Nucleus accumbens (tissue), 56 donors: ENCODE results near the gene IGFBP1.

ENCODE experiments used
- DNase-seq, 56 donors: peaks; one replicate each; lab custom pipeline; 2025; lab: John Stamatoyannopoulos, UW

The IGFBP1 gene

DNA sequence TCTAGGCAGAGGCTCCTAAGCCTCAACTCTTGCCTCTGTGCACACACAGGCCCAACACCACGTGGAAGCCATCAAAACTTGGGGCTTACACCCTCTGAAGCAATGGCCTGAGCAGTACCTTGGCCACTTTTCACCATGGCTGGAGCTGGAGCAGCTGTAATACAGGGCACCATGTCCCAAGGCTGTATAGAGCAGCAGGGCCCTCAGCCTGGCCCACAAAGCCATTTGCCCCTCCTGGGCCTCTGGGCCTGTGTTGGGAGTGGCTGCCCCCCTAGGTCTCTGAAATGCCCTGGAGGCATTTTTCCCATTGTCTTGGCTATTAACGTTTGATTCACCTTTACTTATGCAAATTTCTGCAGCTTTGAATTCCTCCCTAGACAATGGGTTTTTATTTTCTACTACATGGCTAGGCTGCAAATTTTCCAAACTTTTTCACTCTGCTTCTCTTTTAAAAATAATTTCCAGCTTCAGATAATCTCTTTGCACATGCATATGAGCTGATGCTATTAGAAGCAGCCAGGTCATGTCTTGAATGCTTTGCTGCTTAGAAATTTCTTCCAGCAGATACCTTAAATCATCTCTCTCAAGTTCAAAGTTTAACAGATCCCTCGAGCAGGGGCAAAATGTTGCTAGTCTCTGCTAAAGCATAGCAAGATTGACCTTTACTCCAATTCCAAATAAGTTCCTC is 9.7 kb upstream of the IGFBP1 start:
- DNase-seq, result no peak

DNA sequence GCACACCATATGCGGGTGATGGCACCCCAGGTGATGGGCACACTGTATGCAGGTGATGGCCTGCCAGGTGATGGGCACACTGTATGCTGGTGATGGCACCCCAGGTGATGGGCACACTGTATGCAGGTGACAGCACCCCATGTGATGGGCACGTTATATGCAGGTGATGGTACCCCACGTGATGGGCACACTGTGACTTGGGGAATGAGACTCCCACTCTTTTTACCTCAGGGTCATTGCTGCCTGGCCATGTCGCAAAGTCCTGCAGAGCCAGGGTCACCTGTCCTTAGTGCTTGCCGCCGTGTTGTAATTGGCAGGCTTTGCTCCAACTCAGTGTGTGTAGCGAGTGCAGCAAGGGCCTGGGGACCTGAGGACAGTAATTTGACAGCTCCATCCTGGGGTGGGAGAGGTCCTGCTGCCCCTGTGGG is 7.8 kb upstream of the IGFBP1 start:
- no peak for DNase-seq

DNA sequence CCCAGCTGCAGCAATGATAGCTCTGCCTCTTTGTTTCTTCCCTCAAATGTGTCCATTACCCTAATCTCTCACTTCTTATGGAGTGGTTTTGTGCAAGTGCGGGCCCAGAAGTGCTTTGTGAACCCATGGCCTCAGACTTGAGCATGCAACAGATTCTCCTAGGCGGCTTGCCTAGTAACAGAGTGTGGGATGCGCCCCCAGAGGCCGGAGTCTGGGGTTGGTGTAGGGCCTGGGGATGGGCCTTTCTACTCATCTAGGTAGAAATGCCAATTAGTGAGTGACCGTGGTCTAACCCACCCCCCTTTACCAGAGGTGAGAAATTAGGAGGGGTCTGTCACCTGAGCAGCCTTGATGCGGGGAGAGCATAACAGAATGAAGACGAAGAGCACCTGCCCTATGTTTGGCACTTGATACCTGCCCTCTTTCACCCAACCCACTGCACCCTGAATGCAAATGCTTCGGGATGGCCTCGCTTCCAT is 7.0 kb upstream of the IGFBP1 start:
- no peak for DNase-seq

DNA sequence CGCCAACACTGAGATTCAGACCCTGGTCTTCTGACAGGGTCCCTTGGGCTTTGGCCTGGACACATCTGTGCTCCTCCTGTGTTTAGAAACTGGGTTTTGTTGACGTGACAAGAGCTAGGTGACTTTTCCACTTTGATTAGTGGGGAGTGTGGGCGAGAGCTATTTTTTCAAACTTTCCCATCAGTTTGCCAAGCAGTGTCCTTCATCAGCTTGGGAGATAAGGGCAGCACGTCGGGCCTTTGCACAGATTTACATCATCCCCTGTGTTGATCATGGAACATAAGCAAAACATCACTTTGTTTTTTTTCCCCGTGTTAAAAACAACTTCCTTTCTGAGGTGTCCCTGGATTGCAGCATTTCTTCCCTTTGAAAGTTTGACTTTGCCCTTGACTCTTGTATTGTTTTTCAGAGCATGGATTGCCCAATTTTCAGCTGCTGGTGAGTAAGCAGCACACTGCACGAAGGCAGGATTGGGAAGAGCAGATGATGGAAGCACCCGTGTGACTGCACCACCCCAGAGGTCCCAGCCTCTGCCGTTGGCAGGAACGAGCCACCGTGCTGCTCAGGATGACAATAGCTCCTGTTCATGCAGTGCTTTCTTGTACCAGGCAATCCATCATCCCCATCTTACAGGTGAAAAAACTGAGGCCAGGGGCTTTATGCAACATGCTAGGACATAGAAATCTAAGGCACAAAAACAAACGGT is 6.4 kb upstream of the IGFBP1 start:
- DNase-seq, result no peak

DNA sequence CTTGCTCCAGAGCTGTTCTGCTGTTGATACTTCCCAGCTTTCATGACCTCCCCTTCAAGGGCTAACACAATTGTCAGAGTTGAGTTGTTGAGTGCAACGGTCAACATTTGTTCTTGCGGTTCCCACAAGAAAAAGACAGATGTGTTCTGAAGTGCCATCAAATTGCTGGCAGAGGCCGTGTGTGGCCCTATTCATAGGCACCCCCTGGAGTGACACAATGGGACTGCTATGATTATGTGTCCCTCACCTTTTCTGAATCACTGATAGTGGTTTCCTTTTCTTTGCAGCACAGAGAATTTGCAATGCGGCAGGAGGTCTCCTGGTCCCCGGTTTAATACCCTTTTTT is 5.8 kb upstream of the IGFBP1 start:
- no peak for DNase-seq

DNA sequence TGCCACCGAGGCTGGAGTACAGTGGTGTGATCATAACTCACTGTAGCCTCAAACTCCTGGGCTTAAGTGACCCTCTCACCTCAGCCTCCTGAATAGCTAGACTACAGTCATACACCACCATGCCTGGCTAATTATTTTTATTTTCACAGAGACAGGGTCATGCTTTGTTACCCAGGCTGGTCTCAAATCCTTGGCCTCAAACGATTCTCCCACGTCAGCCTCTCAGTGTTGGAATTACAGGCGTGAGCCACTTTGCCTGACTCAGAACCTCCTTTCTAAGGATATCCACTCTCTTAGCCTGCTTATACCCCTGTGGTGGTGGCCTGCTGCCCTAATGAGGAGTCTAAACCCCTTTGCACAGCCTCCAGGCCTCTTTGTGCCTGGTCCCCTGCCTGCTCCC is 4.2 kb upstream of the IGFBP1 start:
- no peak for DNase-seq

DNA sequence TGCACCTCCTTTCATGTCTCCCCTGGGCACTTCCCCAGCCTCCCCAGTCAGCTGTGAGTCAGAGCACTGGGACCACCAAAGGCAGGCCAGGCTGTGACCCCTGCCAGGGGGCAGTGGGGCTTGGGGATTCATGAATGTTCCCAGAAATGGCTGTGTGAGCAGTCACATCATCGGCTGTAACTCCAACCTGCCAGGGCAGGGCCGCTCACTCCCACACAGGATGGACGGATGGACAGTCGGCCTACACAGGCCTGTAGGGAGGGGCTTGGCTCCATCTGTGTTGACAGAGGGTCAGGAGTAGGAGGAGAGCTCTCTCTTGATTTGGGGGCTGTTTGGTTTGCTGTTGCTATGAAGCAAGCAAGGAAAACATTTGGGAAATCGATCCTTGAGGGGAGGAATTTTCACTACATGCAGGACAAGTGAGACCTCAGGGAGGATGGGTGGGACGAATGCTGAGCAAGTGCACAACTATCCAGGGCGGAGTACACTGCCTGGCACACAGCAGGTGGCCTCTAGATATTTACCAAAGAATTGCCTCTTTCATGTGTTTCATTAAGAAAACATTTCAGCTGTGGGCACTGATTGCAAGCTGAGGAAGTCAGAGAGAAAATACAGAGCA is 2.9 kb upstream of the IGFBP1 start:
- DNase-seq, result no peak

DNA sequence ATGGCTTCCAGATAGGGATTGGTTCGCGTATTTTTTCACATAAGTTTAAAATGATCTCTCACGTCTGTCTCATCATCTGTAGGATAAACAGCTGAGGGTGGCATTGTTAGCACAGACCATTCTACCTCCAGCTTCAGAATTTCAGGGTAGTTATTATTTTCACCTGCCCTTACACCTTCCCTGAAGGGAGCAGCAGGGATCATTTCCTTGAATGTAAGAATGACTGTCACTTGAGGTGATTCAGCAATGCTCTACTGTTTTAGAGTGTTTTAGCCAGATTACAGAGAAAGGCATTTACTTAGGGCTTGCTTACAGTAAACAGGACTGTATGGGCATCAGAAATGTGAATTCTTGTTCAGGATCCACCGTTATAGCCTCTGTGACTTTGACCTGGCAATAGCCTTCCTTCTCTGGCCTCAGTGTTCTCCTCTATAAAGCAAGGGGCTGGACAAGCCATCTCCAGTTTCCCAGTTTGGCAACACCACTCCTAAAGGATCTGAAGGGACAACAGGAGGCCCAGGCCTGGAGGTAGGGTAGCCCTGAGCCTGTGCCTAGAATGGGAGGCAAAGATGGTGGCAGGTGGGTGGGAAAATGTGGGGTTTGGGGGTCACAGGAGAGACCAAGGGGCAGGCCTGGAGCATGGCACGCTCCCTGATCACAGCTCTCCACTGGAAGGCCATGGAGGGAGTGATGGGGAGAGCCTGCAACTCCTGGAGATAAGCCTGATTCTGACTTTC is 1.2 kb upstream of the IGFBP1 start:
- DNase-seq, result no peak

DNA sequence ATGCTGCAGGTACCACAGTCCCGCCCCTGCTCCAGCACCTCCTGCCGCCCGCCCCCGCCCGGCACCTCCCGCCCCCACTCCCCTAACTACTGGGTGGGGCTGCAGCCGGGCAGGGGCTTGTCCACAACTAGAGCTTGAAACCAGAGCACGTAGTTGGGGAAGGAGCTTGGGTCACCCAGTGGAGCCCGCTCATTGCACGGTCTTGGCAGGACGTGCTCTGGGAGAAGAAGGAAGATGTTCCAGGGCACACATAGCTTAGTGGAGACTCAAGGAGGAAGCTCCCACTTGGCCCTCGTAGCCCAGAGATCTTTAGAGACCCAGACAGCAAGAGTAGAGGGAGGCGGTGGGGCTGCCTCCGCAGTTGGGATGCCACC is 692 bp downstream of the IGFBP1 start:
- DNase-seq, result peak in 2 of 56 donors; percentile 15 to 31

DNA sequence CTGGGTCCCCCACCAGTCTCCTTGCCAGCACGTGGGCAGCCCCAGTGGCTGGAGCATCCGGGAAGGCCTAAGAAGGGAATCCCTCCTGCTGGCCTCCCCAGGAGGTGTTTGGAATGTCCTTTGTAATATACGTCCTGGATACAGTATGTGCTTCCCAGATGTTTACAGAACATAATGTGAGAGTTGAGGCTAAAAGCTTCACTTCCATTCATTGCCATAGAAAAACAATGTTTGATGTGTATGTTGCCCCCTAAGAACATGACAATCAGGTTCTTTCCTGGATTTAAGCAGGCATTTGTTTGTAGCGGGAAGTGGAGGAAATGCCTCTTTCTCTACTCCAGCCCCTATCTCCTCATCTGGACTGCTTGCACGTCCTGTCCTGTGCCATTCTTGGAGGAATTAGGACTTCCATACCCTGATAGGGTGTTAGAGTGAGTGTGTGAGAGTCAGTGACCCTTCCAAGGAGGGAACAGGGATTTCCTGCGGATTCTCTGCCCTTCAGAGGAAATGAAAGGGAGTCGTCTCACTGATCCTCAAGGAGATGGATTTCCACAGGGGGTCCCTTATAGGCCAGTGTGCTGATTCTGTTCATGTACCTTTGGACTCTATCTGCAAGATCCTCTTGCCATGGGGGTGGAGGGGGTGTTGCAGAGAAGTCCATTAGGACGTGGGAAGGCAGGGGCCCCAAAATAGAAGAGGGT is 1.2 kb downstream of the IGFBP1 start:
- DNase-seq, result no peak

DNA sequence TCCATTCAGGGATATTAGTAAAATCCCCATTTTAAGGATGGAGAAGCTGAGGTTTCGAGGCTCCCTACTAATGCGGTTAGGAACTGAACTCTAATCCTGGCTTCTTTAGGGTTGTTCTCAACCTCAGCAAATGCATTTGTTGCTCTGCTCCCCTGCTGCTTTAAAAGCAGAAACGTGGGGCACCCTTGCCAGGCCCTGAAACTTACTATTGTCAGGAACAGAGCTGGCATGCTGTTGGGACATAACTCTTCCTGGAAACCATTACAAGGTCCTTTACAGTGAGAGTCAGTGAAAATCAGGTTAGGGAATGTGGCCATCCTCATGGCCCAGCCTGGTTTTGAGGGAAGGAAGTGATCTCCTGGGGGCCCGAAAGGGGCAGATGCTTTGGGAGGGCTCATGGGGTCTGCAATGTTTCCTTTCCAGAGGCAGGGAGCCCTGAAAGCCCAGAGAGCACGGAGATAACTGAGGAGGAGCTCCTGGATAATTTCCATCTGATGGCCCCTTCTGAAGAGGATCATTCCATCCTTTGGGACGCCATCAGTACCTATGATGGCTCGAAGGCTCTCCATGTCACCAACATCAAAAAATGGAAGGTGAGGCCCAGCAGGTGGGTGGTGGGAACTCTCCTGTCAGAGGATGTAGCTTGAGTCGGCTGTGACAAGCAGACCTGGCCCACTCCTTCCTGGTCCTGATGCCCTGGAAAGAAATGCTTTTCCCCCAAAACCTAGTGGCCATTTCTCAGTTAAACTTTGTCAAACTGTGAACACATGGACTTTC is 2.0 kb downstream of the IGFBP1 start:
- DNase-seq, result no peak

DNA sequence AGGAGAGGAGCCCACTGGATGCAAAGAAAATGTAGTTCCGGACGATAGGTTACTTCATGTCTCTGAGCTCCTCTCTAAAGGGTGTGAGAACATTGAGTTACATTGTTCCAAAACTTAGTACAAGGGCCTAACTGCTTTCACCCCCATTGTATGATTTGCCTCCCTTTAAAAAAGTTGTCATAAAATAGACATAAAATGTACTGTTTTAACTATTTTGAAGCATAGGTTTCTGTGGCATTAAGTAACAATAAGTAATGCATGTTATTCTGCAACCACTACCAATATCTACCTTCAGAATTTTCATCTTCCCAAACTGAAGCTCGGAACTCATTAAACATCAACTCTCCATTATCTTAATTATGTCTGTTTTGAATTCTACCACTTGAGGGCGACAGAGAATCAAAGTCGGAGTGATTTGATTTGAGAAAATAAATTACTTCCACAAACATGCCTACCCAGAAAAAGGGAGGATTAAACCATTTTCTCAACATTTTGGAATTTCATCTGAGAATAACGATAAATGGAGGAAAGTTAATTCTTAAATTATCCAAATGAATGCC is 2.7 kb downstream of the IGFBP1 start:
- DNase-seq, result no peak

DNA sequence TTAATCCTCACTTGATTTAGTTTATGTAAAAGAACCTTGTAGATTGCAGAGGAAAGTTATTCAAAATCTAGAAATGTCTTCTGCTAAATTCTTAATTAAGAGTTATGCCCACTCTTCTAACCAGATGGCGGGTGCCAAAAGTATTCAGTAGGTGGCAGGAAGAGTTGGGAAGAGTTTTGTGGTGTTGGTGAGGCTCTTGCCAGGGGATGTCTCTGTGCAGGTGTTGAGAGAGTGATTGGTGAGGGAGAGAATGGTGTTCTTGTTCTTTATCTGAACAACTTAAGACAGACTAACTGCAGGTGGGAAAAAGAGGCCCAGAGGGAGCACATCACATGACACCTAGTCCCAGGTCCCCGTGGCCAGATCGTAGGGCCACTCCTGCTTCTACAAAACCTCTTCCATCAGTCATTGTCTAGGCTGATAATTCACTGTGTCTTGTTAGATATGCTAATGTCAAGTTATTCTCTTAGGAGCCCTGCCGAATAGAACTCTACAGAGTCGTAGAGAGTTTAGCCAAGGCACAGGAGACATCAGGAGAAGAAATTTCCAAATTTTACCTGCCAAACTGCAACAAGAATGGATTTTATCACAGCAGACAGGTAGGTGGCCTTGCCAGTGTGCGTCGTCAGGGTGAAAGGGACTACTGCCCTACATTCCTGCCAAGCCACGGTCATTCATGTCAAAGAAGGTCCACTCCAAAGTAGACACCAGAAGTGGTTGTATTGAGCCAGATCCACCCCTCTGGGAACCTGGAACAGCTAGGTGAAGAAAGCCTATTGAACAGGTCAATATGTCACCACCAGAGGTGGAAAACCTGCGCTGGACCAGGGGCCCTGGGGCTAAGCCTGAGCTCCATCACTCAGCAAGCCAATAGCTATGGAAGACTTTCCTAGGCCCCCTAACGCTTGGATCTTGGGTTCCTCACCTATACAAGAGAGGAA is 3.4 kb downstream of the IGFBP1 start:
- no peak for DNase-seq

DNA sequence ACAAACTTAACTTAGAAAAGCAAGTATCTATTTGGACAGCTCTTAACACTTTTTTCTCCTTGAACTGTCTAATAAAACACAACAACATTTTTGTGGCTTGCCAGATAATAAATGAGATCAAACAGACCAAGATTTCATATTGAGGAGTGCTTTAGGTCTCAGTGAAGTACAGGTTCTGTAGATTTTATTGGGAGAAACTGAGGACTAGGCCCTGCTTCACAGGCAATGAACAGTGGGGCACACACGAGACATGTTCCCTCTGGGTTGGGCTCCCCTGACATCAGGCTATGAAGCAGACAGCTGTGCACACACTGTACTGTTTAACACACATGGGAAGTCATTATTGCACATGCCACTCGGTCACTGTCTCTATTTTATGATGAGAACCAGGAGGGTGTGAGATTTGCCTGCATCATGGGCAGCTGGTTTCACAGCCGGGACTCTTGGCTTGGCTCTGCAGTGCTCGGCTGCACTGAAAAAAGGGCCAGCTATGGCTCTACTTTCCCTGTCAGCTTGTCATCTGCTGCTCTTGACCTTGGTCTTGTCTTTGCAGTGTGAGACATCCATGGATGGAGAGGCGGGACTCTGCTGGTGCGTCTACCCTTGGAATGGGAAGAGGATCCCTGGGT is 4.2 kb downstream of the IGFBP1 start:
- no peak for DNase-seq

DNA sequence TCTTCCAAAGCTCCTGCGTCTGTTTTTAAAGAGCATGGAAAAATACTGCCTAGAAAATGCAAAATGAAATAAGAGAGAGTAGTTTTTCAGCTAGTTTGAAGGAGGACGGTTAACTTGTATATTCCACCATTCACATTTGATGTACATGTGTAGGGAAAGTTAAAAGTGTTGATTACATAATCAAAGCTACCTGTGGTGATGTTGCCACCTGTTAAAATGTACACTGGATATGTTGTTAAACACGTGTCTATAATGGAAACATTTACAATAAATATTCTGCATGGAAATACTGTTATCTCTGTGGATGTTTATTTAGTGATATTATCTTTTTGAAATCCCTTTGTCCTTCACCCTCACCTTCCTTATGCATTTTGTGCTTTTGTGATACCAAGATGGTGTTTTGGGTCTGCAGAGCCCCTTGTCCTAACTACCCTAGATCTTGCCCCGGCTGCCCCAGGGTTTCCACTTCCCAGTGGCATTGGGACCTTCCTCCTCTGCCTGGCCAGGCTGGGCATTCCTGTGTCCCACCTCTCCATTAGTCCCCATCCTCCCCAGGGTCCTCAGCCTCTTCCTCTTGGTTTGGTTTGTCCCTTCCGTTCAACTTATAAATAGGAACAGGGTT is 5.2 kb downstream of the IGFBP1 start:
- no peak for DNase-seq

DNA sequence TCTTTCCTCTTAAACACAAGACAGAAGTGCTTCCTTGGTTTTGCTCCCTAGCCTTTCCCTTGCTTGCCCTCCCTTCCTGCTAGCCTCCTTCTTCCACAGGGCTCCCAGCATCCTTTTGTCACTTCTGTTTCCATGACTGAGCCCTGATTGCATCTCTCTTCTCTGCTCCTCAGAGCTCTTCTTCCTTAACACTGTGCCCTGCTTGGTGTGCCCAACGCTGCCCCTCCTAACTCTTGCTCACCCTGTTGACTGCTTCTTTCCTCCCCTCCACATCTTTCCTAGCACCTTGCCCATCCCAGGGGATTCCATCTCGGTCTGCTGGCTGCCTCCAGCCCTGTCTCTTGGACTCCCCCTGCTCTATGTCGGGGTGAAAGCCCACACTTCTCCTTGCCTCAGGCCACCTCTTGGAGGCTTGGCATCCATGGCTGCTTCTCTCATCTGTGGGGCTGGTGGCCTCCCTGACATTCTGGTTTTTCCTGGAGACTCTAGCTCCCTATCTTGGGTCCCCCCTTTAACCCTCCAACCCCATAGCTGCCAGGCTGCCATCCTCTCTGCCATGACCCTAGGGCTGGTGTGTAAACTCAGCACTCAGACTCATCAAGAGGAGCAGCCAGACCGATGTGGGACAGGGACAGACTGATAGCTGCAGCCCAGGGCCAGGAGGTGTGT is 5.8 kb downstream of the IGFBP1 start:
- DNase-seq, result no peak

DNA sequence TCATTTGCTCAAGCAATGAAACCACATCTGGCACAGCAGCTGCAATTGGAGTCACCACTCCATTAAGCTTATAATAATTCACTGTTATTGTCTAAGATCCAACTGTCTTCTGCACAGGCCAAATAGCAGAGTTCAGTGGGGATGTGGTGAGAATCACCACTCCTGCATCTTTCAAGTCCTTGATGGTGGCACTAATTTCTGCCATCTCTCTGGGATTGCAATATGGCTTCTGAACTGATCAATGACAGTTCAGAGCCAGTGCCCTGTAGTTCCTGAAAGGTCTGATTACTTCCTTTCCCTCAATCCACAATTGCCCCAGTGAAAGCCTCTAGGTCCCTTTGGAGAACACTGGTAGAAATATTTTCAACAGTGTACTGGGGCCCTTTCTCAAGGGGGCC is 6.4 kb downstream of the IGFBP1 start:
- DNase-seq, result no peak
